OCI-LY1 (cell line): Measurements from ENCODE around the gene NELFE.

Experiments used
- H2AFZ ChIP-seq: fragments of 200-600 bp; sonication (generic), shearing (Covaris generic); 2 replicates; pipeline ENCODE4 v1.6.0; 2014; ENCODE audit warnings: antibody characterized with exemption, mild to moderate bottlenecking, low read length
- H3F3A ChIP-seq: fragments of 200-600 bp; sonication (generic), shearing (Covaris generic); 2 replicates; pipeline ENCODE4 v1.6.0; 2014; ENCODE audit warnings: mild to moderate bottlenecking, antibody characterized with exemption, low read length, moderate library complexity; ENCODE audit not compliant: insufficient read depth
- H3K27ac ChIP-seq: fragments of 200-600 bp; sonication (generic); 2 replicates; pipeline ENCODE4 v1.5.1; 2014; ENCODE audit warnings: low read length, mixed run types, mild to moderate bottlenecking, low read depth; ENCODE audit not compliant: poor library complexity, severe bottlenecking
- H3K27me3 ChIP-seq: fragments of 200-600 bp; sonication (generic); 2 replicates; pipeline ENCODE4 v1.6.0; 2014; ENCODE audit warnings: antibody characterized with exemption, mild to moderate bottlenecking, low read length, moderate library complexity; ENCODE audit not compliant: insufficient read depth
- H3K36me3 ChIP-seq: fragments of 200-600 bp; sonication (generic); 2 replicates; pipeline ENCODE4 v1.6.1; 2014; ENCODE audit warnings: mild to moderate bottlenecking, antibody characterized with exemption, low read length, moderate library complexity, mixed read lengths; ENCODE audit not compliant: insufficient read depth
- H3K4me1 ChIP-seq: fragments of 200-600 bp; sonication (generic); 2 replicates; pipeline ENCODE4 v1.5.1; 2014; ENCODE audit warnings: mild to moderate bottlenecking, low read length, moderate library complexity; ENCODE audit not compliant: insufficient read depth, severe bottlenecking
- H3K4me2 ChIP-seq: fragments of 200-600 bp; sonication (generic), shearing (Covaris generic); 2 replicates; pipeline ENCODE4 v1.6.1; 2014; ENCODE audit warnings: low read length
- H3K4me3 ChIP-seq: fragments of 200-600 bp; sonication (generic); 2 replicates; pipeline ENCODE4 v1.5.1; 2014; ENCODE audit warnings: low read length, low read depth, mild to moderate bottlenecking, mixed read lengths; ENCODE audit not compliant: poor library complexity, severe bottlenecking
- H3K79me2 ChIP-seq: fragments of 200-600 bp; shearing (Covaris generic); 2 replicates; pipeline ENCODE4 v1.6.1; 2016; ENCODE audit warnings: mixed run types, low read length, mixed read lengths; ENCODE audit not compliant: insufficient read depth
- H3K9ac ChIP-seq: fragments of 200-600 bp; sonication (generic), shearing (Covaris generic); 2 replicates; pipeline ENCODE4 v1.6.1; 2014; ENCODE audit warnings: mild to moderate bottlenecking, low read length, mixed read lengths
- H3K9me2 ChIP-seq: fragments of 200-600 bp; sonication (generic), shearing (Covaris generic); 2 replicates; pipeline ENCODE4 v1.6.1; 2014; ENCODE audit warnings: low read depth, mild to moderate bottlenecking, low read length, mixed read lengths
- H3K9me3 ChIP-seq: fragments of 200-600 bp; shearing (Covaris generic); 2 replicates; pipeline ENCODE4 v1.6.1; 2014; ENCODE audit warnings: low read length, mixed read lengths
- H4K20me1 ChIP-seq: fragments of 200-600 bp; sonication (generic), shearing (Covaris generic); 2 replicates; pipeline ENCODE4 v1.6.0; 2016; ENCODE audit warnings: mild to moderate bottlenecking, low read length; ENCODE audit not compliant: insufficient read depth
- EZH2 ChIP-seq: fragments of 200-600 bp; sonication (generic), shearing (Covaris generic); IDR thresholded peaks from 2 replicates; pipeline ENCODE4 v1.8.0; 2017; ENCODE audit warnings: borderline replicate concordance, mixed run types, mild to moderate bottlenecking, antibody characterized with exemption, low read length, moderate library complexity, mixed read lengths
- TF ChIP-seq, protein P1 (sequence below): fragments of 200-600 bp; sonication (generic), shearing (Covaris generic); IDR thresholded peaks from 2 replicates; pipeline ENCODE4 v1.5.1; 2017; ENCODE audit warnings: mild to moderate bottlenecking, antibody characterized with exemption, low read length, moderate library complexity, mixed read lengths

Gene NELFE

DNA sequence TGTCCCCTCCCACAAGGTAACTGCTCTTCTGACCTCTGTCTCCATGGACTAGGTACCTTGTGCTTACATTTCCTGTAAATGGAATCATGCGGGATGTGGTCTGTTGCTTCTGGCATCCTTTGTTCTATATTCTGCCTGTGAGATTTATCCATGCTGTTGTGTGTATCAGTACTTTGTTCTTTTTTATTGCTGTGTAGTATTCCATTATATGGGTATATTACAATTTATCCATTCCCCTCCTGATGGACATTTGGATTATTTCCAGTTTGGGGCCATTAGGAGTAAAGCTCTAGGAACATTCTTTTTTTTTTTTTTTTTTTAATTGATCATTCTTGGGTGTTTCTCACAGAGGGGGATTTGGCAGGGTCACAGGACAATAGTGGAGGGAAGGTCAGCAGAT is 27.8 kb downstream of the NELFE start:
- H3K4me1 ChIP-seq = no peaks in the 10 kb centered on the region
- peaks cover 11% of the 10 kb centered on the region; the same call in 1 of the 2 replicates for H3K27me3 ChIP-seq
- no peaks in the 10 kb centered on the region for H3K79me2 ChIP-seq
- no peaks in the 10 kb centered on the region for H3K9me2 ChIP-seq
- H3K4me3 ChIP-seq = no peak overlapping the region
- no peaks in the 10 kb centered on the region for H3F3A ChIP-seq
- H3K4me2 ChIP-seq = no peak overlapping the region
- H3K9ac ChIP-seq = no peak overlapping the region
- no peaks in the 10 kb centered on the region for H4K20me1 ChIP-seq
- no peaks in the 10 kb centered on the region; the same call in 1 of the 2 replicates for H3K9me3 ChIP-seq
- H3K27ac ChIP-seq = no peak overlapping the region
- H2AFZ ChIP-seq = no peak overlapping the region
- H3K36me3 ChIP-seq = no peaks in the 10 kb centered on the region; the same call in 1 of the 2 replicates
- TF ChIP-seq EZH2 = no peak
- TF ChIP-seq, protein P1, sequence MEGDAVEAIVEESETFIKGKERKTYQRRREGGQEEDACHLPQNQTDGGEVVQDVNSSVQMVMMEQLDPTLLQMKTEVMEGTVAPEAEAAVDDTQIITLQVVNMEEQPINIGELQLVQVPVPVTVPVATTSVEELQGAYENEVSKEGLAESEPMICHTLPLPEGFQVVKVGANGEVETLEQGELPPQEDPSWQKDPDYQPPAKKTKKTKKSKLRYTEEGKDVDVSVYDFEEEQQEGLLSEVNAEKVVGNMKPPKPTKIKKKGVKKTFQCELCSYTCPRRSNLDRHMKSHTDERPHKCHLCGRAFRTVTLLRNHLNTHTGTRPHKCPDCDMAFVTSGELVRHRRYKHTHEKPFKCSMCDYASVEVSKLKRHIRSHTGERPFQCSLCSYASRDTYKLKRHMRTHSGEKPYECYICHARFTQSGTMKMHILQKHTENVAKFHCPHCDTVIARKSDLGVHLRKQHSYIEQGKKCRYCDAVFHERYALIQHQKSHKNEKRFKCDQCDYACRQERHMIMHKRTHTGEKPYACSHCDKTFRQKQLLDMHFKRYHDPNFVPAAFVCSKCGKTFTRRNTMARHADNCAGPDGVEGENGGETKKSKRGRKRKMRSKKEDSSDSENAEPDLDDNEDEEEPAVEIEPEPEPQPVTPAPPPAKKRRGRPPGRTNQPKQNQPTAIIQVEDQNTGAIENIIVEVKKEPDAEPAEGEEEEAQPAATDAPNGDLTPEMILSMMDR = no peak

DNA sequence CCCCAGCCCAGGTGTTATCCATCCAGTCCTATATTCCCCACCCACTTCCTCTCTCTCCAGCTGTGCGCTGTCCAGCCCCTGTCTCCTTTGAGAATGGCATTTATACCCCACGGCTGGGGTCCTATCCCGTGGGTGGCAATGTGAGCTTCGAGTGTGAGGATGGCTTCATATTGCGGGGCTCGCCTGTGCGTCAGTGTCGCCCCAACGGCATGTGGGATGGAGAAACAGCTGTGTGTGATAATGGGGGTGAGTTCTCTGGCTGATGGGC is 30.2 kb downstream of the NELFE start:
- H3K9me3 ChIP-seq = no peaks in the 10 kb centered on the region; the same call in 1 of the 2 replicates

DNA sequence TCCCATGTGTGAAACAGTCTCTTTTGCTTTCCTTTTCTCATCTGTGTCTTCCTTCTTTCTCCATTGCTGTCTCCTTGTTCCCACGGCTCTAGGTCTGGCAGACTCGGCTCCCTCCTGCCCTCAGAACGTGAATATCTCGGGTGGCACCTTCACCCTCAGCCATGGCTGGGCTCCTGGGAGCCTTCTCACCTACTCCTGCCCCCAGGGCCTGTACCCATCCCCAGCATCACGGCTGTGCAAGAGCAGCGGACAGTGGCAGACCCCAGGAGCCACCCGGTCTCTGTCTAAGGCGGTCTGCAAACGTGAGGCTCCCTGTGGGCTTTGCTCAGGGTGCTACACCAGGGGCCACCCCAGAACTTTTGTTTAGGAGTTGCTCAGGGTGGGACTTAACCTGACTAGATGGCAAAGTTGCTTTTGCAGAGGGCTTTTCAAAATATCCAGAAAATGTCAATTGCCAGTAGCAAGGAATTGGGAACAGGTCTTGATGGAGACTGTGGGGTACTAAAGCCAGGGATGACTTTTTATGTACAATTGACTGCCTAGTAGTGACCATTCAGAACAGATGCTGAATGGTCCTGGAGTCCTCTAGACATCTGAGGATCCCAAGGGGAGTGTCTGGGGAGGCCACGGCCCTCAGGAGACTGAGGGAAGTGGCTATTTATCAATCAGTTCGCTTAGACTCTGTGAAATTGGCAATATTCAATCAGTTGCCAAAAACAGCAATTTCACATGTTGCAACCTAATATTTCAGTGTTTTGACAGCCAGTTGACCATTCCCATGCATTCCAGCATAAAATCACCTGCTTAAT is 30.7 kb downstream of the NELFE start:
- Histone ChIP-seq H3K4me3 (no peak overlapping the region), H3F3A (no peaks in the 10 kb centered on the region), H3K27me3 (peaks cover 15% of the 10 kb centered on the region; the same call in 1 of the 2 replicates), H3K4me1 (no peaks in the 10 kb centered on the region), H3K4me2 (no peak overlapping the region; the same call in 1 of the 2 replicates), H3K9me2 (no peaks in the 10 kb centered on the region), H3K9me3 (no peaks in the 10 kb centered on the region; the same call in 1 of the 2 replicates), H3K79me2 (no peaks in the 10 kb centered on the region), H2AFZ (no peak overlapping the region), H4K20me1 (no peaks in the 10 kb centered on the region), H3K27ac (no peak overlapping the region), H3K36me3 (no peaks in the 10 kb centered on the region; the same call in 1 of the 2 replicates), H3K9ac (no peak overlapping the region)
- no peak for TF ChIP-seq EZH2
- TF ChIP-seq, protein P1 = no peak

More for the DNA sequence above, 30.2 kb downstream of the NELFE start:
- H2AFZ ChIP-seq = no peak overlapping the region
- H3K4me1 ChIP-seq = no peaks in the 10 kb centered on the region
- no peaks in the 10 kb centered on the region; the same call in 1 of the 2 replicates for H3K36me3 ChIP-seq
- peaks cover 15% of the 10 kb centered on the region; the same call in 1 of the 2 replicates for H3K27me3 ChIP-seq
- TF ChIP-seq, protein P1 = no peak
- TF ChIP-seq EZH2 = no peak
- no peak overlapping the region for H3K27ac ChIP-seq
- H3K9me2 ChIP-seq = no peaks in the 10 kb centered on the region
- H3K4me2 ChIP-seq = no peak overlapping the region
- no peak overlapping the region for H3K4me3 ChIP-seq
- H3K79me2 ChIP-seq = no peaks in the 10 kb centered on the region
- no peaks in the 10 kb centered on the region for H4K20me1 ChIP-seq
- no peaks in the 10 kb centered on the region for H3F3A ChIP-seq
- H3K9ac ChIP-seq = no peak overlapping the region
